ENCODE data around the gene ZNF185. TPM values are rescaled to one million over a fixed set of nuclear protein-coding genes. Genes with fewer than 3 reads are reported as not detected.

ZNF185 gene
- total and polyA plus RNA-seq, 9 of the 15 experiments (the other 6 are each of a cell fraction or from before 2014, with no cell fraction given): 0.08 to 1.1 (median 0.22) TPM

- H3K9me1 ChIP-seq (ENCODE audit: control insufficient read depth, insufficient read depth, low read length): no peaks in the 10 kb centered on the region
- ChIA-PET POLR2A (interaction anchor here (0.5 to 0.7 kb wide), 2 partner anchors 819 to 848 kb away, joined by 3 to 4 read pairs; no protein-coding TSS in a partner anchor), CTCF (ENCODE audit: low intra/inter-chr PET ratio) (interaction anchor here (0.6 kb wide), 1 partner anchor 14 kb away, joined by 3 read pairs; no protein-coding TSS in a partner anchor)
- peaks cover 2 to 6% of the 10 kb centered on the region in 2 experiments; a peak in 4 of 5 replicates for H3K4me1 ChIP-seq (replicated peaks in 1 of 2; ENCODE audit: control insufficient read depth in 2 of 2, insufficient read depth in 2 of 2, low read length in 2 of 2)
- no peaks in the 10 kb centered on the region for H3K36me3 ChIP-seq (ENCODE audit: control insufficient read depth, insufficient read depth, low read length)
- H3K9me3 ChIP-seq (replicated peaks; ENCODE audit: control insufficient read depth, insufficient read depth, low read depth, low read length): no peaks in the 10 kb centered on the region
- H3K27me3 ChIP-seq (ENCODE audit: control insufficient read depth in 2 of 2, insufficient read depth in 2 of 2, low read length in 2 of 2): no peaks in the 10 kb centered on the region
- H3K79me2 ChIP-seq (ENCODE audit: control insufficient read depth, insufficient read depth, low read length): no peaks in the 10 kb centered on the region
- in situ Hi-C loops (cut with MboI): loop anchor here (10.0 kb wide), 1 partner anchor 721 kb away; no protein-coding TSS in a partner anchor
- FAIRE-seq (no peak), ATAC-seq (no peak), DNase-seq (ENCODE audit: extremely low read depth in 1 of 4, low spot score in 3 of 4) (no peak)
- 64% methylated on average over 1 of the region's 1 CpG for WGBS (ENCODE audit: insufficient coverage, low coverage, missing lambda C conversion rate)
- TF ChIP-seq ZNF354B (CRISPR knock-in tag; IDR thresholded peaks at IDR 0.05) (no peak), ZNF277 (CRISPR knock-in tag; IDR thresholded peaks at IDR 0.05; ENCODE audit: borderline replicate concordance) (no peak), ETS1 (conservative IDR thresholded peaks at IDR 0.05; ENCODE audit: control insufficient read depth, low read depth, low read length) (no peak), USF1 (CRISPR knock-in tag; IDR thresholded peaks at IDR 0.05) (no peak), CC2D1A (IDR thresholded peaks at IDR 0.05) (no peak), ZNF124 (CRISPR knock-in tag; IDR thresholded peaks at IDR 0.05) (no peak), CBX8 (IDR thresholded peaks at IDR 0.05; ENCODE audit: borderline replicate concordance, extremely low read depth, low read depth, low read length, poor library complexity, severe bottlenecking) (no peak), TSC22D4 (tag; IDR thresholded peaks at IDR 0.05) (no peak), ZNF785 (CRISPR knock-in tag; IDR thresholded peaks at IDR 0.05) (no peak), HNRNPLL (IDR thresholded peaks at IDR 0.05; ENCODE audit: low read depth, low read length, poor library complexity, severe bottlenecking) (no peak), SMARCE1 (IDR thresholded peaks at IDR 0.05) (no peak), TCF7L2 (IDR thresholded peaks at IDR 0.05; ENCODE audit: low read depth, low read length) (no peak), ZNF561 (CRISPR knock-in tag; conservative IDR thresholded peaks at IDR 0.05) (no peak), XRCC5 (IDR thresholded peaks at IDR 0.05; ENCODE audit: low read depth, low read length) (no peak), ARHGAP35 (IDR thresholded peaks at IDR 0.05; ENCODE audit: partially characterized antibody) (no peak), CTBP1 (IDR thresholded peaks at IDR 0.05; ENCODE audit: borderline replicate concordance) (no peak), NR2F6 (CRISPR knock-in tag; IDR thresholded peaks at IDR 0.05) (no peak), ZNF76 (CRISPR knock-in tag; IDR thresholded peaks at IDR 0.05; ENCODE audit: borderline replicate concordance) (no peak)
- TF ChIP-seq, protein P1, sequence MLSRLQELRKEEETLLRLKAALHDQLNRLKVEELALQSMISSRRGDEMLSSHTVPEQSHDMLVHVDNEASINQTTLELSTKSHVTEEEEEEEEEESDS (CRISPR knock-in tag; IDR thresholded peaks at IDR 0.05): no peak
- no peak overlapping the region for H2AFZ ChIP-seq (ENCODE audit: low read depth, low read length)
- H4K20me1 ChIP-seq (replicated peaks; ENCODE audit: control insufficient read depth, insufficient read depth, low read length): no peaks in the 10 kb centered on the region
- no TSS peak for BruUV-seq (replicated peaks)
- H3K4me3 ChIP-seq: no peak overlapping the region
- H3K27ac ChIP-seq (ENCODE audit: extremely low read depth, low read depth, low read length): no peak overlapping the region
- no peak overlapping the region for H3K4me2 ChIP-seq (ENCODE audit: insufficient read depth, low read length)
- H3K9ac ChIP-seq (ENCODE audit: insufficient read depth in 1 of 2, low read depth in 2 of 2, low read length in 2 of 2): no peak overlapping the region
- intact Hi-C loops (cut with micrococcal nuclease): no loop called here
Measured at GRCh38 chrX:152943826-152944225, 46.0 kb downstream of the ZNF185 start.
